GM23338 (cell line): Measurements from ENCODE around the gene CCDC137. TPM values are rescaled to one million over a fixed set of nuclear protein-coding genes. Genes with fewer than 3 reads are reported as not detected.

ENCODE experiments used
- ATAC-seq: fragments of 200-7000 bp; cut with Tn5 transposase; 3 replicates; pipeline ENCODE4 v1.9.1; 2020
- DNase-seq: peaks from one replicate; pipeline ENCODE4 v3.0.0-alpha.2; 2015; ENCODE audit warnings: low spot score
- H2AFZ ChIP-seq: fragments of 200-600 bp; sonication (generic); 2 replicates; pipeline ENCODE4 v1.8.0; 2016; ENCODE audit warnings: antibody characterized with exemption, mild to moderate bottlenecking, moderate library complexity
- H3F3A ChIP-seq: fragments of 200-600 bp; sonication (generic); replicated peaks from 2 replicates; pipeline ENCODE4 v1.8.0; 2017; ENCODE audit warnings: antibody characterized with exemption, mixed run types, low read depth
- H3K27ac ChIP-seq: fragments of 200-600 bp; sonication (generic); 2 replicates; pipeline ENCODE4 v1.6.1; 2016; ENCODE audit warnings: low read depth
- H3K27me3 ChIP-seq: fragments of 200-600 bp; sonication (generic); 2 replicates; pipeline ENCODE4 v1.8.0; 2016; ENCODE audit warnings: mild to moderate bottlenecking, mixed run types, moderate library complexity; ENCODE audit not compliant: insufficient read depth
- H3K36me3 ChIP-seq: fragments of 200-600 bp; sonication (generic); 2 replicates; pipeline ENCODE4 v1.8.0; 2016; ENCODE audit warnings: mild to moderate bottlenecking; ENCODE audit not compliant: insufficient read depth
- H3K4me1 ChIP-seq: fragments of 200-600 bp; sonication (generic); 2 replicates; pipeline ENCODE4 v1.8.0; 2016; ENCODE audit warnings: mild to moderate bottlenecking, moderate library complexity; ENCODE audit not compliant: insufficient read depth
- H3K4me2 ChIP-seq: fragments of 200-600 bp; sonication (generic); 2 replicates; pipeline ENCODE4 v1.7.1; 2017; ENCODE audit warnings: mixed run types
- H3K4me3 ChIP-seq: fragments of 200-600 bp; sonication (generic); 2 replicates; pipeline ENCODE4 v1.6.1; 2016; ENCODE audit warnings: mixed run types
- H3K79me2 ChIP-seq: fragments of 200-600 bp; sonication (generic); replicated peaks from 2 replicates; pipeline ENCODE4 v1.8.0; 2017; ENCODE audit warnings: mild to moderate bottlenecking; ENCODE audit not compliant: insufficient read depth
- H3K9me2 ChIP-seq: fragments of 200-600 bp; sonication (generic); 2 replicates; pipeline ENCODE4 v1.8.0; 2017; ENCODE audit not compliant: insufficient read depth
- H4K20me1 ChIP-seq: fragments of 200-600 bp; sonication (generic); replicated peaks from 2 replicates; pipeline ENCODE4 v1.8.0; 2017; ENCODE audit warnings: mild to moderate bottlenecking; ENCODE audit not compliant: insufficient read depth
- H3K27ac Mint-ChIP-seq: 2 replicates; pipeline ENCODE4 v1.8.0; 2020; ENCODE audit warnings: inconsistent platforms, mild to moderate bottlenecking, moderate library complexity, mixed read lengths
- H3K27me3 Mint-ChIP-seq: 3 replicates; pipeline ENCODE4 v1.8.0; 2022; ENCODE audit warnings: low read depth, mild to moderate bottlenecking, moderate library complexity, mixed read lengths, inconsistent platforms; ENCODE audit not compliant: insufficient read depth, poor library complexity
- H3K36me3 Mint-ChIP-seq: 3 replicates; pipeline ENCODE4 v1.8.0; 2021; ENCODE audit warnings: low read depth, mild to moderate bottlenecking, inconsistent platforms, moderate library complexity, mixed read lengths
- H3K4me1 Mint-ChIP-seq: 3 replicates; pipeline ENCODE4 v1.8.0; 2020; ENCODE audit warnings: mild to moderate bottlenecking, inconsistent platforms, mixed read lengths
- H3K4me3 Mint-ChIP-seq: 3 replicates; pipeline ENCODE4 v1.8.0; 2021; ENCODE audit warnings: moderate library complexity, mild to moderate bottlenecking, inconsistent platforms, mixed read lengths
- H3K9me3 Mint-ChIP-seq: 3 replicates; pipeline ENCODE4 v1.8.0; 2020; ENCODE audit warnings: moderate library complexity, mild to moderate bottlenecking, inconsistent platforms, mixed read lengths
- CTCF ChIP-seq, 2 experiments: fragments of 200-600 bp in 1 of 2; sonication (generic) in 1 of 2; conservative IDR thresholded peaks; 2 replicates each; pipeline versions ENCODE4 v1.5.1 to v1.6.1; 2016 to 2017; ENCODE audit warnings: antibody characterized with exemption in 2 of 2, low read depth in 2 of 2, mild to moderate bottlenecking in 2 of 2, moderate library complexity in 1 of 2
- ETS1 ChIP-seq: IDR thresholded peaks from 2 replicates; pipeline ENCODE4 v1.6.1; 2016; ENCODE audit warnings: antibody characterized with exemption
- EZH2phosphoT487 ChIP-seq: fragments of 200-600 bp; sonication (generic); IDR thresholded peaks from one replicate; pipeline ENCODE4 v1.8.1; 2018; ENCODE audit warnings: antibody characterized with exemption; ENCODE audit not compliant: unreplicated experiment
- JUNB ChIP-seq: IDR thresholded peaks from one replicate; pipeline ENCODE4 v1.6.1; 2016; ENCODE audit warnings: antibody characterized with exemption; ENCODE audit not compliant: unreplicated experiment
- STAT1 ChIP-seq: IDR thresholded peaks from one replicate; pipeline ENCODE4 v1.6.1; 2016; ENCODE audit warnings: antibody characterized with exemption; ENCODE audit not compliant: unreplicated experiment
- ZNF114 ChIP-seq: fragments of 250-450 bp; sonication (Bioruptor Pico); IDR thresholded peaks from 2 replicates; pipeline ENCODE4 v1.5.0; 2020; ENCODE audit warnings: mild to moderate bottlenecking, moderate library complexity
- ZNF331 ChIP-seq: fragments of 250-450 bp; sonication (Bioruptor Pico); IDR thresholded peaks from 2 replicates; pipeline ENCODE4 v1.5.0; 2020; ENCODE audit warnings: low read depth, mild to moderate bottlenecking, moderate library complexity
- polyA plus RNA-seq: library from polyadenylated mRNA; unstranded; fragments of >200 nt; fragmentation: Nextera tagmentation; extraction: Ambion mirVana; gene quantifications from 2 replicates; pipeline ENCODE4 v1.2.1, GENCODE V29; 2016
- total RNA-seq: library from RNA; depleted of rRNA; stranded (reverse); fragments of >200 nt; shearing (Covaris generic); gene quantifications from 2 replicates; pipeline ENCODE4 v1.2.3, GENCODE V29; 2014

Gene CCDC137
- total and polyA plus RNA-seq, 2 experiments from 2014 or later: 26.1 to 73.4 TPM

GRCh38 chr17:81693509-81694210 lies 27.1 kb downstream of the CCDC137 start:
- Histone ChIP-seq H2AFZ (no peak overlapping the region), H3K27me3 (no peaks in the 10 kb centered on the region), H4K20me1 (peaks cover 4% of the 10 kb centered on the region; the same call in 1 of the 2 replicates), H3K79me2 (peaks cover 6% of the 10 kb centered on the region), H3K4me3 (no peak overlapping the region), H3K27ac (no peak overlapping the region), H3K9me2 (no peaks in the 10 kb centered on the region), H3K36me3 (no peaks in the 10 kb centered on the region), H3F3A (peaks cover 6% of the 10 kb centered on the region; the same call in 1 of the 2 replicates), H3K4me1 (no peaks in the 10 kb centered on the region), H3K4me2 (no peak overlapping the region)
- Mint-ChIP-seq H3K9me3 (no peaks in the 10 kb centered on the region), H3K4me3 (no peak overlapping the region), H3K27ac (no peak overlapping the region), H3K4me1 (no peaks in the 10 kb centered on the region; the same call in 2 of the 3 replicates), H3K27me3 (peaks cover 11% of the 10 kb centered on the region), H3K36me3 (peaks cover 52% of the 10 kb centered on the region)
- ATAC-seq: peak; percentile 83
- peak; percentile 69 for DNase-seq
- TF ChIP-seq CTCF (conservative IDR thresholded peaks at IDR 0.05; ENCODE audit: low read depth in 2 of 2): peak; percentile 39 to 77
- no peak for TF ChIP-seq JUNB

GRCh38 chr17:81694810-81695209 lies 28.3 kb downstream of the CCDC137 start:
- H3K27me3 ChIP-seq: no peaks in the 10 kb centered on the region
- peaks cover 4% of the 10 kb centered on the region; the same call in 1 of the 2 replicates for H4K20me1 ChIP-seq
- H3K36me3 ChIP-seq: no peaks in the 10 kb centered on the region
- no peak overlapping the region for H3K4me2 ChIP-seq
- Mint-ChIP-seq H3K4me1 (no peaks in the 10 kb centered on the region; the same call in 2 of the 3 replicates), H3K36me3 (peaks cover 48% of the 10 kb centered on the region), H3K4me3 (no peak overlapping the region), H3K27ac (no peak overlapping the region), H3K9me3 (no peaks in the 10 kb centered on the region), H3K27me3 (peaks cover 11% of the 10 kb centered on the region)
- TF ChIP-seq EZH2phosphoT487 (no peak), ETS1 (no peak), ZNF331 (no peak), ZNF114 (no peak), JUNB (no peak), STAT1 (no peak), CTCF (conservative IDR thresholded peaks at IDR 0.05; ENCODE audit: low read depth in 2 of 2) (no peak)
- H3K9me2 ChIP-seq: no peaks in the 10 kb centered on the region
- ATAC-seq (no peak), DNase-seq (no peak)
- H3K4me1 ChIP-seq: no peaks in the 10 kb centered on the region
- no peak overlapping the region for H3K4me3 ChIP-seq
- peaks cover 12% of the 10 kb centered on the region for H3K79me2 ChIP-seq
- H3F3A ChIP-seq: 0 out of 2 replicates have a peak, but pooled peaks cover 11% of the 10 kb centered on the region
- H3K27ac ChIP-seq: no peak overlapping the region
- H2AFZ ChIP-seq: no peak overlapping the region
